HG02884 (cell line): ENCODE results near the gene COX6A2.
"Not testable (repeated sequence)": the region's sequence is repeated elsewhere in the genome, so short reads cannot be mapped to it uniquely, and the experiment has no call there.

Experiments used
- ATAC-seq: cut with Tn5 transposase; IDR thresholded peaks from one replicate; pipeline ENCODE4 v1.9.1; 2021; ENCODE audit warnings: mild to moderate bottlenecking, moderate library complexity; ENCODE audit not compliant: unreplicated experiment

COX6A2 gene

DNA sequence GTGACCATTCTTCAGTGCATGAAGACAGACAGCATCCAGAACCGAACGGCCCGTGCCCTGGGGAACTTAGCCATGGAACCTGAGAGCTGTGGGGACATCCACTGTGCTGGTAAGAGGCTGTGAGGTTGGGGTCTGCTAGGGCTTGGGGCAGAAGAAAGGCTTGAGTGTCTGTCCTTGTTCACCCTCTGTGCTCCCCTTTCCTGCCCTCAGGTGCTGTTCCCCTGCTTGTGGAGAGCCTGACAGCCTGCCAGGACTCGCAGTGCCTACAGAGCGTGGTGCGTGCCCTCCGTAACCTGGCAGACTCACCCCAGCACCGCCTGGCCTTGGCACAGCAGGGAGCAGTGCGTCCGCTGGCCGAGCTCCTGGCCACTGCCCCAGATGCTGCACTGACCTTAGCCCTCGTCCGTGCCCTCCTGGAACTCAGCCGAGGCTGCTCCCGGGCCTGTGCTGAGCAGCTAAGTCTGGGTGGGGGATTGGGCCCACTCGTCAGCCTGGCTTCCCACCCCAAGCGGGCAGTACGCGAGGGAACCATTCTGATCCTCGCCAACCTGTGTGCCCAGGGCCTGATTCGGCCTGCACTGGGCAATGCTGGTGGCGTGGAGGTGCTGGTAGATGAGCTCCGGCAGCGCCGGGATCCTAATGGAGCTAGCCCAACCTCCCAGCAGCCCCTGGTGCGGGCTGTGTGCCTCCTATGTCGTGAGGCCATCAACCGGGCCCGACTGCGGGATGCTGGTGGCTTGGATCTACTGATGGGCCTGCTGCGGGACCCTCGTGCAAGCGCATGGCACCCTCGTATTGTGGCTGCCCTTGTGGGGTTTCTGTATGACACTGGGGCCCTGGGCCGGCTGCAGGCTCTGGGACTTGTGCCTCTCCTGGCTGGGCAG is 34.0 kb upstream of the COX6A2 start:
- ATAC-seq: no peak

DNA sequence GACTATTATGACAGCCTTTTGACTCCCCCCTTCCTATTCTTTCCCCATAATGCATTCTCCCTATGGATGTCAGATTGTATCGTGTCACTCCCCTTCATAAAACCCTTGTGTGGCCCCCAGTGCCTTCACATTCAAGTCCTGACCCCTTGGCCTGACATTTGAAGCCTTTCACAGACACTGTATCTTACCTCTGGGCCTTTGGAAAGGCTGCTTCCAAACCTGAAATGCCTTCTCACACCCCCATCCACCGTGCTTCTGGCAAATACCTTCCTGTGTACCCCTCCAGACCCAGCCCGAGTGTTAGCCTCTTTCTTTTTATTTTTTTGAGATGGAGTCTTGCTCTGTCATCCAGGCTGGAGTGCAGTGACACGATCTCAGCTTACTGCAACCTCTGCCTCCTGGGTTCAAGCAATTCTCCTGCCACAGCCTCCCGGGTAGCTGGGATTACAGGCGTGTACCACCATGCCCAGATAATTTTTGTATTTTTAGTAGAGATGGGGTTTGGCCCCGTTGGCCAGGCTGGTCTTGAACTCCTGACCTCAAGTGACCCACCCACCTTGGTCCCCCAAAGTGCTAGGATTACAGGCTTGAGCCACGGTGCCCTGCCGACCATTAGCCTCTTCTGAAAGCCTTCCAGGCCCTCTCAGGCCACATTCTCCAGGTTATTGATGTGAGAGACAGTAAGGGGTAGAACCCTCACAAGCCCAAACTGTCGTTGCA is 33.2 kb upstream of the COX6A2 start:
- no peak for ATAC-seq

DNA sequence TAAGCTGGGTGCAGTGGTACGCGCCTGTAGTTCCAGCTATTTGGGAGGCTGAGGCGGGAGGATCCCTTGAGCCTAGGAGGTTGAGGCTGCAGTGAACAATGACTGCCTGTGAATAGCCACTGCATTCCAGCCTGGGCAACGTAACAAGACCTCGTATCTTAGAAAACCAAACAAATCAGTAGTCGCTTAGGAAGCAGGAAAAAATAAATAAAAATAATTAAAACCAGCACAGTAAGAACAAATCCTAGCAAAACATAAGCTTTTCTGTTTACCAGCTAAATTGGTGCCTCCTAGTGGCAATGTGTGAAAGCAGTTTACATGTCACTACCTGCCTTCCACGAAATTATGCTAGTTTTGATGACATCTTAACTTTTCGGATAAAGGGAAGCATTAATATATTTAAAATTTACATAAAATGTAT is 32.4 kb upstream of the COX6A2 start:
- ATAC-seq: no peak

DNA sequence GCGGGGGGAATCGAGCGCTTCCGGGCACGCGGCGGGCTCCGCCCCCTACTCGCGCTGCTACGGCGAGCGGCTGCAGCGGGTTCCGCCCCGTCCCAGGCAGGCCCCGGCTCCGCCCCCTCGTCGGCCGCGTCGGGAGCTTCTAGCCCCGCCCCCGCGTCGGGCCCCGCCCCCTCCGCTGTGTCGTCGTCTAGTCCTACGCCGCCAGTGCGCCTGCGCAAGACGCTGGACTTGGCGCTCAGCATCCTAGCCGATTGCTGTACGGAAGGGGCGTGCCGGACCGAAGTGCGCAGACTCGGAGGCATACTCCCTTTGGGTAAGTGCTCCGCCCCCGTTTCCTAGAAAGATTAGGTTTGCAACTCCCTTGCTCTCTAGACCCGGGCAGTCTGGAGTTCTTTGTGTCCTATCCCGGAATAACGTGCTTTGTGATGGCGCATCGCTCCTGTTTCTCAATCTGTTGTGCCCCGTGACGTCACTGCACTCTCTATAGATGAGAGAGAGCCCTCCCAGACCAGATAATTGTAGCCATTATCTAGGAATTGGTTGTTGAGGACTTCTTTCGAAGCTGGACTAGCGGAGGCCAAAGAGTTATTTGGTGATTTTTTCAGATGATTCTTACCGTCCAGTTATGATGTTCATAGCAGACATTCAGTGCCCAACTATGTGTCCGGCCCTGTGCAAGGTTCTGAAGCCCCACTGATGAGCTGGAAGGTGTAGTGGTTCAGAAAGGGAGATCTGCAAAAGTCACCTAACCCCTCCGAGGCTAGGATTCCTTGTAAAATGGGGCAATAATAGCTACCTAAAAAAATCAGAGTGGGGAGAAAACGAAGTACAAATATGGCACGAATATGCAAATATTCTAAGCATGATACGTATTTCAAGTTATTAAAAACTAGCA is 31.8 kb upstream of the COX6A2 start:
- peak; percentile 53 for ATAC-seq

DNA sequence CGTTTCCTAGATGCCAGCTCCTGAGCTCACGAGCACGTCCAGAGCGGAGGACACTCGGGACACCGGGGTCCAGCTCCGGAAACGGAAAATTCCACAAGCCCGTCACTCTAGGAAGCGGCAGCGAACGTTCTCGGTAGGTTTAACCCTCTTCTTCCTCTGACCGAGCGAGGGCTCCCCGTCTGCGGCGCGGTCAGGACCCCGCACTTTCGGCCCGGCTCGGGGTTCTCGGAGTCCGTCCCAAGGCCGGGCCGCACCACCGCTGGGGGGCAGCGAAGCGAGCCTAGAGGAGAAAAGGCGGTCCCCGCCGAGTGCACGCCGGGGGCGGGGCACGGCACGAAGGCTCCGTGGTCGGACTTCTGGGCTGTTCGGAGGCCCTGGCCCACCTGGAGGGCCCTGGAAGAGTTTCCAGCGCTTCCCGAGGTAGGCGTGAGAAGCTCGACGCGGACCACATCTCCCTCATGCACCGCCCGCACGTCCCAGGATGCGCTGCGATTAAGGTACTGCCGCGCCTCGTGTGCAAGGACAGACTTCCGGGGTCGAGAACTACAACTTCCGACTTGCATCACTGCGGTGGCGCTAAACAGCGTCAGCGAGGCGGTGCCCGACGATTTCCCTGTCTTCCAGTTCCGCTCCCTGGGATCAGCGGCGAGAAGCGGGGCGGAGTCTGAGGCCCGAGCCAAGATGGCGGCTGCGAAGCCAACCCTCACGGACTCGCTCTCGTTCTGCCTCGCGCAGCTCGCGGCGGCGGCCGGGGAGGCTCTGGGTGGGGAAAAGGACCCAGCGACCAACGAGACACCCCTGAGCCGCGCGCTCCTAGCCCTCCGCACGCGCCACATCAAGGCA is 30.9 kb upstream of the COX6A2 start, which contains the start of gene ARMC5:
TSS of gene ARMC5 (plus strand) at position 658 of the 843 bp plus-strand sequence. CDS start at position 682, 24 bp downstream.
- ATAC-seq: peak; percentile 73

DNA sequence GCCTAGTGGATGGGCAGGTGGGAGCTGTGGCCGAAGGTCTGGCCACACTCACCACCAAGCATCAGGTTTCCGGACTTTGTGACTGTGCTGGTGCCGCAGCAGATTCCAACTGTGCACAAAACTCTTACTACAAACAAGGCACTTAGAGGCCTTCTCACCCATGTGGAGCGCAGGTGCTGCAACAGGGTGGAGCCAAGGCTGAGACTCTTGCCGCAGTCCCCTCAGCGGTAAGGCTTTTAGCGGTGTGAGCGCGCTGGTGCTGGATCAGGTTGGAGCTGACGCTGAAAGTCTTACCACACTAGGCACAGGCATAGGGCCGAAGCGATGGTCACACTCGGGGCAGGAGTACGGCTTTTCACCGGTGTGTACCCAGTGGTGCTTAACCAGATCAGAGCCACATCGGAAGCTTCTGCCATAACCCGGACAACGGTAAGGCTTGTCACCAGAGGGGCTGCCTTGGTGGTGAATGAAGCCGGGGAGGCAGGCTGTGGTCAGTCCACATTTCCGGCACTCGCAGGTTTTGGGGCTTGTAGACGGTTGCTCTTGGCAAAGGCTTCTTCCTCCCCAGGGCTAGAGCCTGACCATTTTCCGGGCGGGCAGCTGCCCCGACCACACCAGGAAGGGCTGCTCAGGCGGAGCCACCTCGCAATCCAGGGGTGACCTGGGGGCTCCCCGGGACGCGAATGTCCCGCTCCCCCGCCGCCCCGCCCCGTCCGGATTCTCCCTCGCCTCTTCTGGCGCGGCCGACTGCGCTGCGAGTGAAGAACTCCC is 30.1 kb upstream of the COX6A2 start:
- ATAC-seq: no peak

DNA sequence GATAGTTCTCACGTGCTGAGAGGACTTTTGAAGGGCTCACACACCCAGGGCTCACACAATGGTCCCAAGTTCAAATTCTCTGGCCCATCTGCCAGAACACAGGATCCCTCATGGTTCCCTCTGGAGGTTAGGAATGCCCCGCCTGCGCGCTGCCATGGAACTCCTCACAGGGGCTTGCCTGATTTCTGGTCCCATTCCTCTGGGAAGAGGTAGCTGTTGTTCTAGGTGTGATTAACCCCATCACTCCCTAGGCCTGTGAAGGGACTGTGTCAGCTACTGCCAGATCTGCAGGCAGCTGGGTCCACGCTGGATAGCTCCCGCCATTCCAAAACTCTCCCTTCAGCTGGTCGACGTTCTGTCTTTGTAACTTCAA is 28.8 kb upstream of the COX6A2 start:
- ATAC-seq: no peak

DNA sequence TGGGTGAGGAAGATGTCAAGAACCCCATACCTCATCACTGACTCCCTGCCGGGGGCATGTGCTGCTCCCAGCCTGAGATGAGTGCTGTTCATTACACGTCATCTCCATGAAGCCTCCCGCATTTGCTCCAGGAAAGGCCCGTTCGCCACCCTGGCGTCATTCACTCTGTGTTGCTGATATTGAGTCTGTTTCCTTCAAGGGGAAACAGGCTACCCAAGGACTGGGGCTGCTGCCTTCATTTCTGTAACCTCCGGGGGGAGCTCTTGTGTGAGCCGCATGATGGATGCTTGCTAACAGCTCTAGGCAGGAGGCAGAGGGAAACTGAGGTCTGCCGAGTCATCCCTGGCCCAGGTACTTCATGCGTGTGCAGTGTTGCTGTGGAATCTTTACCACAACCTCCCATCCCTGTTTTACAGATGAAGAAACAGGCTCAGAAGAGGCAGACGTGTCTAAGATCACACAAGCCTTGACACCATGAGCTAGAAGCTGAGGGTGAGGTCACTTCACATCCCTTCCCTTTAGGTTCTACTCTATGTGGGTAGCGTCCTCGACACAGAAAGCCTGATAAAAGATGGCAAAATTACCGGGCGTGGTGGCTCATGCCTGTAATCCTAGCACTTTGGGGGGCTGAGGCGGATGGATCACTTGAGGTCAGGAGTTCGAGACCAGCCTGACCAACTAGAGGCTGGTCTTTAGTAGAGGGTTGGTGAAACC is 27.6 kb upstream of the COX6A2 start:
- ATAC-seq: no peak

DNA sequence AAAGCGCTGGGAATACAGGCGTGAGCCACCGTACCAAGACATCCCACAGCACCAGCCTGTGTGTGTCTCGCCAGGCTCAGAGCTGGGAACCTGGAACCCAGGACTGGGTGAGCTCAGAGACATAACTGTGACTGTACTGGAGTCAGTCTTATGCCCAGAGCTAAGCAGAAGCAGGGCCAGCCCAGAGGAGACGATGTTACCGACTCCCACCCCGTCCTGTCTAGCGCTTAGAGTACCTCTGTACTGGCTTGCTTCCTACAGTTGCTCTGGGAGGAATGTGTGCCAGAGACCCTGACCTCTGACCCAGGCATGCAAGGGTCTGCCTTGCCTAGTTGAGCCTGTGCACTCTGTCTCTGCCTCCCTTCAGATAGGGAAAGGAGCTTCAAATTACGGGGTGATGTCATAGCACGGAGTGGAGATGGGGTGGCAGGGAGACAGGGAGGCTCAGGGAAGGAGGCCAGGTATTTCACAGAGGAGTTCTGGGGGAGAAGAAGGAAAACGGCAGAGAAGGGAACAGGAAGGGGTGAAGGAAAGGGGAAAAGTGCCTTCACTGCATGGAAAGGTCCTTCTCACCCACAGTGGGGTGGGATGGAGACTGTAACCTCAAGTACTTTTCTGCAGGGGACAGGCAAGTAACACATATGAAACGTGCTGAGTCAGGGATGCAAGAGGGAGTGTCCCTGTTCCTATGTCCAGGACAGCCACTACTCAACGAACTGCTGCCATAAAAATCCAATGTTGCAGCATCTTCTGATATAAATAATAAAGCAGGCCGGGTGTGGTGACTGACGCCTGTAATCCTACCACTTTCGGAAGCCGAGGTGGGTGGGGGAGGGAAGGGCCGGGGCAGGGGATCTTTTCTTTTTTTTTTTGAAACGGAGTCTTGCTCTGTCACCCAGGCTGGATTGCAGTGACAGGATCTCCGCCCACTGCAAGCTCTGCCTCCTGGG is 25.4 kb upstream of the COX6A2 start:
- no peak for ATAC-seq

DNA sequence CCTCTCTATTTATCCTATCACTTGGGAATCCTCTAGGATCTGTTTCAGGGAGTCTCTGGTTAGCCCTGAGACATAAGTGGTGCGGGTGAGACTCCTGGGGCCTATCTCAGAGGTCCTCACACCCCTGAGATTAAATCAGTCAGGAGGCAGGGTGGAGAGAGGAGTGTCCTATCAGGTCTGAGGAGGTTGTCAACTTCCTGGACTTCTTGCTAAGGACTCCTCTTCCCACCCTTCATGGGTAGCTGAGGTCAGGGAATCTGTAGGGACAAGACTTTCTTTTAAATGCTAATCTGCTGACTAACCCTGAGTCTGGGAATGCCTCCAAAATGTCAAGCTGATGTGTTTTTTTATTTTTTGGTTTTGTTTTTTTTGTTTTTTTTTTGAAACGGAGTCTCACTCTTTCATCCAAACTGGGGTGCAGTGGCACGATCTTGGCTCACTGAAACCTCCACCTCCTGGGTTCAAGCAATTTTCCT is 24.5 kb upstream of the COX6A2 start:
- ATAC-seq: no peak

DNA sequence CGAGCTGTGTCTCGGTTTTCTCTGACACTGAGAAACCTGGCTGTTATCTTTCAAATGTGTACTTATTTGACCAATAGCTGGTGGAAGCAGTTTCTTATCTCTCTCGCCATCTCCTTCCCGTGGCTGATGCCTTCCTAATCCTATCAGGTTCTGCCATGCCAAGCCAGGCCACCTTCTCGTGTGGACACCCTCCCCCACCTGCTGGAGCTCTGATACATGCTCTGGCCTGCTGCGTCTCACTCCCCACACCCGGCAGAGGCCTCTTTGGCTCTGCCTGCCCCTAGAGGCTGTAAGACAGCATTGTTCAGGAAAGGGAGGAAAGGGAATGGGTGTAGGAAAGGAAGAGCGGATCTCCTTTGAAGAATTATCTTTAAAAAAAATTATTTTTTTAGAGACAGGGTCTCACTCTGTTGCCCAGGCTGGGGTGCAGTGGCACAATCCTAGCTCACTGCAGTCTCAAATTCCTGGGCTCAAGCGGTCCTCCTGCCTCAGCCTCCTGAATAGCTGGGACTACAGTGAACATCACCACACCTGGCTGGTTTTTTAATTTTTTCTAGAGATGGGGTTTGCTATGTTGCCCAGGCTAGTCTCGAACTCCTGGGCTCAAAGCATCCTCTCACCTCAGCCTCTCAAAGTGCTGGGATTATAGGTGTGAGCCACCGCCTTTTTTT is 23.7 kb upstream of the COX6A2 start:
- peak; percentile 51 for ATAC-seq

DNA sequence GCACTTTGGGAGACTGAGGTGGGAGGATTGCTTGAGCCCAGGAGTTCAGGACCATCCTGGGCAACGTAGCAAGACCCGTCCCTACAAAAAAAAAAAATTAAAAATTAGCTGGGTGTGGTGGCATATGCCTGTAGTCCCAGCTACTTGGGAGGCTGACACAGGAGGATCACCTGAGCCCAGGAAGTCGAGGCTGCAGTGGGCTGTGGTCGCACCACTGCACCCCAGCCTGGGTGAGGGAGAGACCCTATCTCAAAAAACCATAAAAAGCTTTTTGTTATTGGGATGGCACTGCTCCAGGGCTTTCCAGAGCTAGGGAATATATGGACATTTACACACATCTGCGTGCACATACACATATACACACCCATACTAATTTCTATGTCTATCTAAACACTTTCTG is 23.0 kb upstream of the COX6A2 start:
- no peak for ATAC-seq

DNA sequence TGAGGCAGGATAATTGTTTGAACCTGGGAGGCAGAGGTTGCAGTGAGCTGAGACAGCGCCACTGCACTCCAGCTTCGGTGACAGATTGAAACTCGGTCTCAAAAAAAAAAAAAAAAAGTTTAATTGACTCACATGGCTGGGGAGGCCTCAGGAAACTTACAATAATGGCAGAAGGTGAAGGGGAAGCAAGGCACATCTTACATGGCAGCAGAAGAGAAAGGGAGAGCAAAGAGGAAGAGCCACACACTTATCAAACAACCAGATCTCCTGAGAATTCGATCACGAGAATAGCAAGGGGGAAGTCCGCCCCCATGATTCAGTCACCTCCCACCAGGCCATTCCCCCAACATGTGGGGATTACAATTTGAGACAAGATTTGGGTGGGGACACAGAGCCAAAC is 17.8 kb upstream of the COX6A2 start:
- not testable (repeated sequence) for ATAC-seq

DNA sequence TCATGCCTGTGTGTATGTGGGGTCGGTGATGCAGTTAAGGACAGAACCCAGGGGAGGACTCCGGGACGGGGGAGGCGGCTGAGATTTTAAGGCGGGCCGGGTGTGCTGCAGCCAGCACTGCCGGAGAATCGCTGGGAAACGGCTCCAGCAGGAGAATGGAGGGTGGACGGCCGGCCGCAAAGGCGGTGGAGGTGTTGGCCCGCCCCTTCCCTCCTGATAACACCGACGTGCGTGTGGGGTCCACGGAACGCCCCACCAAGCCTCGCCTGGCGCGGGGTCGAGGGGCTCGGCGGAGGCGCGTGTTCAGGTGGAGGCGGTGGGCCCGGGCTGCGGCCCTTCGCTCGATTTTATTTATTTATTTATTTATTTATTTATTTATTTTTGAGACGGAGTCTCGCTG is 13.8 kb upstream of the COX6A2 start:
- ATAC-seq: no peak

DNA sequence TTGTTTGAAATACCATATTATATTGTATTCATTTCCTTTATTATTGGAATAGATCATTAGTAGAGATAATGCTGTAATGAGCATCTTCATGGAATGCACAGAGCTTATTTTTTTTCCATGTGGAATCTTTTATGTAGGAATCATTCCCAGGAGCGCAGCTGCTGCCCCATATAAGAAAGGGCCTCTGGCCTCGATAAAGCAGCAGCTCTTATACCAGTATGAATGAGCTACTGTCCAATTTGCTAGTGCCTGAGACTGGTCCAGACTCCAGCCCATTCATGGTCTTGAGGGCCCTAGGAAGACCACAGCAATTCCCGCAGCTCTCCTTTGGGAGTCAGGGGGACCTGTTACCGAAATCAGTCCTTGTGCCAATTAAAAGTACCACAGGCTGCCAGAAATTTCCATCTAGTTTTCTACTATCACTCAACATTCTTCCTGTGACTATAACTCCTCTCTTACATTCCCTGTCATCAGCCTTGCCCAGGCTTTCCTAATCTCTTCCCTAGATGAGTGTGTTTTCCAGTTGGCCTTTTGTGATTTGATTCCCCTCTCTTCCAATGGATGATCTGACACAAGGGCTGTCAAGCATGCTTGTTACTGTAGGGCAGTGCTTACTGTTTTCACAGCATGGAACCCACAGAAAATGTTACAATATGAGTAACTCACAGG is 12.5 kb upstream of the COX6A2 start:
- ATAC-seq: no peak

DNA sequence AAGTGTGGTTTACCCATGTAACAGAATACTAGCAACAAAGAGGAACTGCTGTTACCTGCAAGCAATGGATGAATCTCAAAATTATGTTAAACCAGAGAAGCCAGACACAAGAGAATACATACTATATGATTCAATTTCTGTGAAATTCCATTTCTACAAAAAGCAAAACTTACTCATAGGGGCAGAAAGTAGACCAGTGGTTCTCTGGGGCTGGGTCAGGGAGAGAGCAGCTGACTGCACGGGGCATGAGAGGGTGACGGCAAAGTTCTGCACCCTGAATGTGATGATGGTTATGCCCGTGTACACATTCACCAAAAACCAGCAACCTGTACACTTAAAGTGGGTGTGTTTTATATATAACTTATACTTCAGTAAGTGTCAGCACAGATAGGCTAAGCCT is 11.4 kb upstream of the COX6A2 start:
- no peak for ATAC-seq
